ENCODE measurements around the gene SRM.

DNA sequence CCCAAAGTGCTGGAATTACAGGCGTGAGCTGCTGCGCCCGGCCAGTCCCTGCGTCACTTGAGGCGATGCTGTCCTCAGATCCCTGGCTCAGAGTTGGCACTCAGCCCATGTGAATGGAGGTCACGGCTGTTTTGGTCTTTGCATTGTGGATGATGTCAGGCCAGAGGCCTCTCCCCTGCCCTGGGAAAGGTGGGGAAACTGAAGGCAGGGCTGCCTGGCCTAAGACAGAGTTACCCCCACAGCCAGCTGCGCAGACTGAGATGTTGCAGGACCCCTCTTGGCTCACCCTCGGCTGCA is 13.6 kb downstream of the SRM start:
- TF ChIP-seq HNF4G (IDR thresholded peaks at IDR 0.05) = peak; percentile 12
- peak in 1 of 2 donors; percentile 40 for TF ChIP-seq JUND (IDR thresholded peaks at IDR 0.05)
- TF ChIP-seq, protein P1, sequence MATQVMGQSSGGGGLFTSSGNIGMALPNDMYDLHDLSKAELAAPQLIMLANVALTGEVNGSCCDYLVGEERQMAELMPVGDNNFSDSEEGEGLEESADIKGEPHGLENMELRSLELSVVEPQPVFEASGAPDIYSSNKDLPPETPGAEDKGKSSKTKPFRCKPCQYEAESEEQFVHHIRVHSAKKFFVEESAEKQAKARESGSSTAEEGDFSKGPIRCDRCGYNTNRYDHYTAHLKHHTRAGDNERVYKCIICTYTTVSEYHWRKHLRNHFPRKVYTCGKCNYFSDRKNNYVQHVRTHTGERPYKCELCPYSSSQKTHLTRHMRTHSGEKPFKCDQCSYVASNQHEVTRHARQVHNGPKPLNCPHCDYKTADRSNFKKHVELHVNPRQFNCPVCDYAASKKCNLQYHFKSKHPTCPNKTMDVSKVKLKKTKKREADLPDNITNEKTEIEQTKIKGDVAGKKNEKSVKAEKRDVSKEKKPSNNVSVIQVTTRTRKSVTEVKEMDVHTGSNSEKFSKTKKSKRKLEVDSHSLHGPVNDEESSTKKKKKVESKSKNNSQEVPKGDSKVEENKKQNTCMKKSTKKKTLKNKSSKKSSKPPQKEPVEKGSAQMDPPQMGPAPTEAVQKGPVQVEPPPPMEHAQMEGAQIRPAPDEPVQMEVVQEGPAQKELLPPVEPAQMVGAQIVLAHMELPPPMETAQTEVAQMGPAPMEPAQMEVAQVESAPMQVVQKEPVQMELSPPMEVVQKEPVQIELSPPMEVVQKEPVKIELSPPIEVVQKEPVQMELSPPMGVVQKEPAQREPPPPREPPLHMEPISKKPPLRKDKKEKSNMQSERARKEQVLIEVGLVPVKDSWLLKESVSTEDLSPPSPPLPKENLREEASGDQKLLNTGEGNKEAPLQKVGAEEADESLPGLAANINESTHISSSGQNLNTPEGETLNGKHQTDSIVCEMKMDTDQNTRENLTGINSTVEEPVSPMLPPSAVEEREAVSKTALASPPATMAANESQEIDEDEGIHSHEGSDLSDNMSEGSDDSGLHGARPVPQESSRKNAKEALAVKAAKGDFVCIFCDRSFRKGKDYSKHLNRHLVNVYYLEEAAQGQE (IDR thresholded peaks at IDR 0.05) = no peak
- TF ChIP-seq, protein P2, sequence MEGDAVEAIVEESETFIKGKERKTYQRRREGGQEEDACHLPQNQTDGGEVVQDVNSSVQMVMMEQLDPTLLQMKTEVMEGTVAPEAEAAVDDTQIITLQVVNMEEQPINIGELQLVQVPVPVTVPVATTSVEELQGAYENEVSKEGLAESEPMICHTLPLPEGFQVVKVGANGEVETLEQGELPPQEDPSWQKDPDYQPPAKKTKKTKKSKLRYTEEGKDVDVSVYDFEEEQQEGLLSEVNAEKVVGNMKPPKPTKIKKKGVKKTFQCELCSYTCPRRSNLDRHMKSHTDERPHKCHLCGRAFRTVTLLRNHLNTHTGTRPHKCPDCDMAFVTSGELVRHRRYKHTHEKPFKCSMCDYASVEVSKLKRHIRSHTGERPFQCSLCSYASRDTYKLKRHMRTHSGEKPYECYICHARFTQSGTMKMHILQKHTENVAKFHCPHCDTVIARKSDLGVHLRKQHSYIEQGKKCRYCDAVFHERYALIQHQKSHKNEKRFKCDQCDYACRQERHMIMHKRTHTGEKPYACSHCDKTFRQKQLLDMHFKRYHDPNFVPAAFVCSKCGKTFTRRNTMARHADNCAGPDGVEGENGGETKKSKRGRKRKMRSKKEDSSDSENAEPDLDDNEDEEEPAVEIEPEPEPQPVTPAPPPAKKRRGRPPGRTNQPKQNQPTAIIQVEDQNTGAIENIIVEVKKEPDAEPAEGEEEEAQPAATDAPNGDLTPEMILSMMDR (IDR thresholded peaks at IDR 0.05; ENCODE audit: low read depth, low read length, missing input control) = no peak
- no peak for TF ChIP-seq TAF1 (conservative IDR thresholded peaks at IDR 0.05)

Data from liver (tissue), 3 donors.